Astrocyte (in vitro differentiated cells and primary cell): ENCODE measurements around the gene CHMP4B.

Experiments
- EZH2 ChIP-seq: IDR thresholded peaks from 2 replicates; pipeline ENCODE4 v1.6.1; 2012; ENCODE audit warnings: mild to moderate bottlenecking, low read length, inconsistent platforms; ENCODE audit not compliant: insufficient read depth
- TF ChIP-seq, protein P1 (sequence below): IDR thresholded peaks from 2 replicates; pipeline ENCODE4 v1.5.1; 2011; ENCODE audit warnings: low read depth, mild to moderate bottlenecking, inconsistent platforms, low read length, moderate library complexity; ENCODE audit not compliant: insufficient read depth

DNA sequence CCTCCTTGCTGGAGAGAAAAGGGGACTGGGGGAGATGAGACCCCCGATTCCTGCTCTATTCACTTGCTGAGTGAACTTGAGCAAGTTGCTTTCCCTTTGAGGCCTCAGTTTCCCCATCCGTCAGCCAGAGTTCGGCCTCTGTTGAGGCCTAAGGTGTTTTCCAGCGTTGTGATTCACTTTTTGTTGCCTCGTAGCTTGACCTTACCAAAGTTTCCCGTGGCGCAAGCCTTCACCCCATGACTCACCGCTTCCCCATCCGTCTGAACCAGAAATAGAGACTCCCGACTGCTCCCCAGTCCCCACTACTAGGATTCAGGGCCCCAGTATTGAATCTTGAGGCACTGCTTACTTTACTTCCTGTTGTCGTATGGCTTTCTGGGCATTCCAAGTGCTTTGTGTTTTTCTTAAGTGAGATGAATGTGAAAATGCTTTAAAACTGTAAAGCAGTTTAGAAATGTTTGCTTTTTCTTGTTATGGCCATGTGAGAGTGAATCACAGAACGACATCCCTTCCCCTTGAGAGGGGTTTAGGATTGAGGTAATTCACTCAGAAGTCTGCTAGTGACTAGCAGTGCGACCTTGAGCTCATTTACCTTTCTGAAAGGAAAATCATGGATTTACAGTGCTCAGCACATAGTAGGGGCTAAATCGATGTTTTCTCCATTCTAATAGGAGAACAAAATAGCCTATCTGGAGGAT is 1.2 kb downstream of the CHMP4B start:
- TF ChIP-seq, protein P1, sequence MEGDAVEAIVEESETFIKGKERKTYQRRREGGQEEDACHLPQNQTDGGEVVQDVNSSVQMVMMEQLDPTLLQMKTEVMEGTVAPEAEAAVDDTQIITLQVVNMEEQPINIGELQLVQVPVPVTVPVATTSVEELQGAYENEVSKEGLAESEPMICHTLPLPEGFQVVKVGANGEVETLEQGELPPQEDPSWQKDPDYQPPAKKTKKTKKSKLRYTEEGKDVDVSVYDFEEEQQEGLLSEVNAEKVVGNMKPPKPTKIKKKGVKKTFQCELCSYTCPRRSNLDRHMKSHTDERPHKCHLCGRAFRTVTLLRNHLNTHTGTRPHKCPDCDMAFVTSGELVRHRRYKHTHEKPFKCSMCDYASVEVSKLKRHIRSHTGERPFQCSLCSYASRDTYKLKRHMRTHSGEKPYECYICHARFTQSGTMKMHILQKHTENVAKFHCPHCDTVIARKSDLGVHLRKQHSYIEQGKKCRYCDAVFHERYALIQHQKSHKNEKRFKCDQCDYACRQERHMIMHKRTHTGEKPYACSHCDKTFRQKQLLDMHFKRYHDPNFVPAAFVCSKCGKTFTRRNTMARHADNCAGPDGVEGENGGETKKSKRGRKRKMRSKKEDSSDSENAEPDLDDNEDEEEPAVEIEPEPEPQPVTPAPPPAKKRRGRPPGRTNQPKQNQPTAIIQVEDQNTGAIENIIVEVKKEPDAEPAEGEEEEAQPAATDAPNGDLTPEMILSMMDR, result no peak
- TF ChIP-seq EZH2, result no peak
